Dedifferentiated amniotic fluid mesenchymal stem cell (primary cell): ENCODE data around the gene MAPT.
"Not testable (repeated sequence)": the region's sequence is repeated elsewhere in the genome, so short reads cannot be mapped to it uniquely, and the experiment has no call there.

Source experiments
- DNase-seq: peaks from one replicate; pipeline ENCODE4 v3.0.0-alpha.2; 2016; ENCODE audit errors: extremely low spot score

MAPT gene

DNA sequence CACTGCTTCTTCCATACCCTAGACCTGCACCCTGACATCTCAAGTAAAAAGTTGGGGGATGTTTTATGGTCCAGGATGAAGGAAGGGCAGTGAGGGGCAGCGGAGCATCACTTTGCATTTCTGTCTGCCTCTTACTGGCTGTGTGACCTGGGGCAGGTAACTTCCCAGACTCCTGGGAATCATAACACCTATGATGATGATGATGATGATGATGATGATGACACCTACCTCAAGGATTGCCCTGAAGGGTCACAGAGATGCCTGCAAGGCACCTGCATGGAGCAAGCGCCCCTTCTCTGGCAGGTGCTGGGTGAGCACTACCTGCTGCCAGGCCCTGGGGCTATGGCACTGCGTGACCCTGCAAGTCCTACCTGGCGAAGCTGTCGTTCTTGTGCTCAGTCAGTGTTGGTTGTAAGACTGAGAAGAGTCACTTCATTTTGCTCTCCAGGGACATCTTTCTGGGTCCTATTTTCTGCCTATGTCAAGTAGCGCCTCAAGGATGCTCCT, 58.5 kb downstream of the MAPT start:
- no peak for DNase-seq

DNA sequence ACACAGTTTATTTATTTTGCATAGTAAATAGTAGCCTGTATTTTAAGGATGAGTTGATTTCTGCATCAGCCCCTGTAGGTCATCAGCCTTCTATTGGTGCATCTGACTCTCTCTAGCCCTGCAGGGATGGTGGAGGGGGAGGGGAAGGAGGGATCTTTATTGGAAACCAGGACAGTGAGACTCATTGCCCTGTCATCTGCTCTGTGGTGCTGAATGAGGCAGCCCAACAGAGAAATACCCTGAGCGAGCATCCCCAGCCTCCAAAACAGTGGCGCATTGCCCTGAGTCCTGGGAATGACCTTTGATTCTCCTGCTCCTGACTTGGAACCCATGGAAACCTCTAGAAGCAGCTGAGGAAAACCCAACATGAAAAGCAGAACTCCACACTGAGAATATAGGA, 59.2 kb downstream of the MAPT start:
- no peak for DNase-seq

DNA sequence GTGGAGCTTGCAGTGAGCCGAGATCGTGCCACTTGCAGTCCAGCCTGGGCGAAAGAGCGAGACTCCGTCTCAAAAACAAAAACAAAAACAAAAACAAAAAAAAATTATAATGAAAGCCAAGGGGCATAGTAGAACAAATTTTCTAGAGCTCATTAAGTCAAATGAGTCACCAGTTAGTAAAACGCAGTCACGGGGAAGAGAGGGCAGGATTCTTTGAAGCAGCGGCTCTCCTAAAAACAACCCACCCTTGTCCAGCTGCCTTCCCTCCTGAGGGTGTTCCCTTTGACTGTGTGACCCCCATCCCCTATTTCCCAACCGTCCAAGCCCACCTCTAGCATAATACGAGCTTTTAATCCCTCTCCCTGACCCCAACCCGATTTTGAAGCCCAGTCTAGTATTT, 60.6 kb downstream of the MAPT start:
- no peak for DNase-seq

DNA sequence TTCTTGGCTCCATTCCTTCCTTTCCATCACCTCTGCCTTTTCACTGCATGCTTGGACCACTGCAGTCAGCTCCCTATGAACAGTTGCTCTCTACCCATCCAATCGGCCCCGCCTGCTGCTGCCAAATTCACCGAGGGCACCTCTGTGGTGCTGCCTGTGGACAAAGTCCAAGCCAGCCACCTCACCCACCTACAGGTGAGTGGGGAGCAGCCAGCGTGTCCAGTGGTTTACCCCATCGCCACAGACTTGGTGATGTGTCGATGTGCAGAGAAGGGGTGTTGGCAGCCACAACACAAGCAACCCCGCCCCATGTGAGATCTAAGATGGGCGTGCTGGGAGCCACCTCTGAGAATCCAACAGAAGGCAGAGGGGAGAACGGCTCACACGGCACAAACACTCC, 61.0 kb downstream of the MAPT start:
- no peak for DNase-seq

DNA sequence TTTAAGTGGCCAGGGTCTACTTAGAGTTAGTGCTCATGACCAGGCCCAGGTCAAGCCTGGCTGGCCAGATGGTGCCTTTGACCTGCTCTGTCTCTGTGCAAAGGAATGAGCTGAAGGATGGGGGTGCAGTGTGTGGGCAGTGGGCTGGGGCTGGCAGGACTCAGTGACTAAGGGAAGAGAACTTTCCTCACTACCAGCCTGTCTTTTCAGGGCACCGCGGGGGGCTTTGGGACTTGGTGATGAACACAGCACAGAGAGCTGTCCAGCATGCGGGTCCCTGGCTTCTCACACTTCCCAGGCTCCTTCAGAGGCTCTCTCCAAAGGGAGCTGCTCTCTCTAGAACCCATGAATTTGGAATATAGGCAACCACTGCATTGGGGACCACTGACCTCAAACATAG, 61.7 kb downstream of the MAPT start:
- DNase-seq = no peak

DNA sequence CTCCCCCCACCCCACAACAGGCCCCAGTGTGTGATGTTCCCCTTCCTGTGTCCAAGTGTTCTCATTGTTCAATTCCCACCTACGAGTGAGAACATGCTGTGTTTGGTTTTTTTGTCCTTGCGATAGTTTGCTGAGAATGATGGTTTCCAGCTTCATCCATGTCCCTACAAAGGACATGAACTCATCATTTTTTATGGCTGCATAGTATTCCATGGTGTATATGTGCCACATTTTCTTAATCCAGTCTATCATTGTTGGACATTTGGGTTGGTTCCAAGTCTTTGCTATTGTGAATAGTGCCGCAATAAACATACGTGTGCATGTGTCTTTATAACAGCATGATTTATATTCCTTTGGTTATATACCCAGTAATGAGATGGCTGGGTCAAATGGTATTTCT, 62.4 kb downstream of the MAPT start:
- not testable (repeated sequence) for DNase-seq

DNA sequence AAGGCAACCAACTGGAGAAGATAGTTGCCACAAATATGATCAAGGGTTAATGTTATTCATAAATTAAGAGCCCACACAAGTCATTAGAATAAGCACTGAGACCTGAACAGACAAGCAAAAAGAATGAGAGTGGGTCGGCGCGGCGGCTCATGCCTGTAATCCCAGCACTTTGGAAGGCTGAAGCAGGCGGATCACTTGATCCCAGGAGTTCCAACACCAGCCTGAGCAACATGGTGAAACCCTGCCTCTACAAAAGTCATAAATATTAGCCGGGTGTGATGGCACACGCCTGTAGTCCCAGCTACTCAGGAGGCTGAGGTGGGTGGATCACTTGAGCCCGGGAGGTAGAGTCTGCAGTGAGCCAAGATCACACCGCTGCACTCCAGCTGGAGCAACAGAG, 64.0 kb downstream of the MAPT start:
- no peak for DNase-seq

DNA sequence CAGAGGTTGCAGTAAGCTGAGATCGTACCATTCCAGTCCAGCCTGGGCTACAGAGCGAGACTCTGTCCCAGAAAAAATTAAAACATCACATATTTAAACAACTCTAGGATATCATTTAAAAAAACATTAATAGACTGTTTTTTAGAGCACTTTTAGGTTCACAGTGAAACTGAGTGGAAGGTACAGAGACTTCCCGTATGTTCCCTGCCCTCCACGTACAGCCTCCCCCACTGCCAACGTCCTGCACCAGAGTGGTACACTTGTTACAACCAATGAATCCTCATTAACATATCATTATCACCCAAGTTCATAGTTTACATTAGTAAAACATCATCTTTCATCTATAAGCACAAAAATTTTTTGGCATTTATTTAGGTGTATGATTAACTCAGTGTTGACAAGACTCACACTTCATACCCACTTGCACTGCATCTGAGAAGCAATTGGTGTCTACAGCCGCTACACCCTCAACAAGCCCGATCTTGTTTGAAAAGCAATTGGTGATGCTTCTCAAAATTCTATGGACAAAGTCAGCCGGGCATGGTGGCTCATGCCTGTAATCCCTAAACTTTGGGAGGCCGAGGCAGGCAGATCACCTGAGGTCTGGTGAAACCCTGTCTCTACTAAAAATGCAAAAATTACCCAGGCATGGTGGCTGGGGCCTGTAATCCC, 64.8 kb downstream of the MAPT start:
- DNase-seq = no peak

DNA sequence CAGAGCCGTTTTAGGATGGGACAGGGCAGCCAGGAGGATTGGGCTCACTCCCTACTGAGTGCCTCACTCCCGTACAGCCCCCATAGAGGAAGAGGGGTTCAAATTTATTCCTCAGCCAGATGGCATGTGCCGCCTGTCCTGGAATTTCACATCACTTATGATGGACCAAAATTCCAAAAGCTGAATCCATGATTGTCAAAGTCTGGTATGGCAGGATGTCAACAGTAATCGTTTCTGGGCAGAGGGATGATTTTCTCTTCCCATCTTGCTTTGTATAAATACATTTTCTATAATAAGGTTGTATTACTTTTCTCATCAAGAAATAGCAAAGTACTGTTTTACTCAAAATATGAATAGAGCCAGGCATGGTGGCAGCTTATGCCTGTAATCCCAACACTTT, 66.0 kb downstream of the MAPT start:
- no peak for DNase-seq

DNA sequence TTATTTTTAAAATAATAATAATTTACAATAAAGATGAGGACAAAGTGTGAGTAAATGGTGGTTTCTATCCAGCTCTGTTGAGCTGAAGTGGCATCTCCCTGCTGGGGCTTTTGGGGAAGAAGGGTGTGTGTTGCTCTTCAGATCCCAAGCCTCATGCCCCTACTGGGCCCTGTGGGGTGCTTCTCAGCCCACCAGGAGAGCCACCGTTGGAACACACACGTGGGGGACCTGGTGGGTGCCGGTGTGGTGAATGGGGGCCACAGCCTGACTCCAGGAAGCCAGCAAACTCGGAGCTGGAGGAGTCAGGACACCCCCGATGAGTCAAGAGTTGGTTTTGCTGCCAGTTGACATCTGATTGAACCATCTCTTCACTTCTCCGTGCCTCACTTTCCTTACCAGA, 66.9 kb downstream of the MAPT start:
- DNase-seq = no peak

DNA sequence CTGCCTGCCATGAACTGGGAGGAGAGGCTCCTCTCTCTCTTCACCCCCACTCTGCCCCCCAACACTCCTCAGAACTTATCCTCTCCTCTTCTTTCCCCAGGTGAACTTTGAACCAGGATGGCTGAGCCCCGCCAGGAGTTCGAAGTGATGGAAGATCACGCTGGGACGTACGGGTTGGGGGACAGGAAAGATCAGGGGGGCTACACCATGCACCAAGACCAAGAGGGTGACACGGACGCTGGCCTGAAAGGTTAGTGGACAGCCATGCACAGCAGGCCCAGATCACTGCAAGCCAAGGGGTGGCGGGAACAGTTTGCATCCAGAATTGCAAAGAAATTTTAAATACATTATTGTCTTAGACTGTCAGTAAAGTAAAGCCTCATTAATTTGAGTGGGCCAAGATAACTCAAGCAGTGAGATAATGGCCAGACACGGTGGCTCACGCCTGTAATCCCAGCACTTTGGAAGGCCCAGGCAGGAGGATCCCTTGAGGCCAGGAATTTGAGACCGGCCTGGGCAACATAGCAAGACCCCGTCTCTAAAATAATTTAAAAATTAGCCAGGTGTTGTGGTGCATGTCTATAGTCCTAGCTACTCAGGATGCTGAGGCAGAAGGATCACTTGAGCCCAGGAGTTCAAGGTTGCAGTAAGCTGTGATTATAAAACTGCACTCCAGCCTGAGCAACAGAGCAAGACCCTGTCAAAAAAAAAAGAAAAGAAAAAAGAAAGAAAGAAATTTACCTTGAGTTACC, 68.0 kb downstream of the MAPT start:
- no peak for DNase-seq

DNA sequence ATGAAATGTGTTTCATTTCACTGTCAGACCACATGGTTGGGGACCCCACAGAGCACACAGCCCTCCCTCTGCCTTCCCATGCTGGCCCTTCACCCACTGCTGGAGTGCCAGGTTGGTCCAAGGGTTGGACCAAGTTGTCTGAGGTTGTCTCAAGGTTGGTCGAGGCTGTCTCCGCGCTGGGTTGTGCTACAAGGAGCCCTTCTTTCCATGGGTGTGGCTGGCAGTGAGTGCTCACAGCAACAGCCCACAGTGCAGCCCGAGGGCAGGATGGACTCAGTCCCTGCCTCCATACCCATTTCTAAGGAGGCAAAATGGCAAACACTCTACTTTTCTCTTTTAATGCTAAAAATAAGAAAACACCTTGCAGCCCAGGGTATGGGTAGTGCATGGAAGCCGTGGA, 68.9 kb downstream of the MAPT start:
- no peak for DNase-seq

DNA sequence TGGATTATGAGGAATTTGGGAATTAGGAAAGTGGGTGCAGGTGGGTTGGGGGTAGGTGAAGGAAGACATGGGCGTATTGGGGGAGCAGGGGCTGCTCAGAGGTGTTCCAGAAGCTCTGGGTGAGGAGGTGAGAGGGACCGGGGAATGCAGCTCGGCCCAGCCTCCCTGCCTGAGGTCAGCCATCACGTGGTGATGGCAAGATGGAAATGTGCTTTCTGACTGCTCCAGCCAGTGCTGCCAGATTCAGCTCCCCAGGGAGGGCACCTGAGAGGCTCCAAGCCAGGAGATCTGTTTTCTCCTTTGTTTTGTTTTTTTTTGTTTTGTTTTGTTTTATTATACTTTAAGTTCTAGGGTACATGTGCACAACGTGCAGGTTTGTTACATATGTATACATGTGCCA, 69.5 kb downstream of the MAPT start:
- DNase-seq = no peak

DNA sequence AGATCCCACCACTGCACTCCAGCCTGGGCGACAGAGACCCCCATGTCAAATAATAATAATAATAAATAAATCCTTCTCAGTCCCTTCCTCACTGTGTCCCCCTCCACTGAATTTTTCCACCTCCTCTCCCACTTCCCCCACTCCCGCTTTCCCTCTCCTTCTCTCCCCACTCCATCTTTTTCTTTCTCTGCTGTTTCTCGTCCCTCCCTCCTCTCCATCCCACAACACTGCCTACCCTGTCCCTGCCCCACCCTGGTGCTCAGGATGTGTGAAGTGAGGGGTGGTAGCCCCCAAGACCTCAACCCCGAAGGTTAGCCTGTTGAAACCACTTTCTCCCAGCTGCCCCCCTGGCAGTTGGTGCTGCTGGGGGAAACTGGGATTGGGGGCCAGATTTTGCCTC, 70.3 kb downstream of the MAPT start:
- no peak for DNase-seq

DNA sequence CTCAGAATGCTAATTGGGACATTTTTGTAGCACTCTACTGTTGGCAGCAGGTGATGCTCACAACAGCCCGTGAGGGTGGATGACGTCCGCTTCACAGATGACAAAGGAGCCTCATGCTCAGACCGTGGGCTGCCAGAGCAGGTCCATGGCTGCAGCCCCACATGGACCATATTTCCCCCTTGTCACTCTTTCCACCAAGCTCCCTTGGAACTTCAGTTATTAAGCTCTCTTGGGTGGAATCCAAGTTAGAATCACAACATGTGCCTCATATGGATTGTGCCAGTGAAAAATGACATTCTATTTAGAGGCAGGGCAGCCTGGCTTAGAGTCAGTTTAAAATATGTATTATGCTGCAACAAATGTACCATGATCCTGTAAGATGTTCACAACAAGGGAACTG, 71.5 kb downstream of the MAPT start:
- no peak for DNase-seq

DNA sequence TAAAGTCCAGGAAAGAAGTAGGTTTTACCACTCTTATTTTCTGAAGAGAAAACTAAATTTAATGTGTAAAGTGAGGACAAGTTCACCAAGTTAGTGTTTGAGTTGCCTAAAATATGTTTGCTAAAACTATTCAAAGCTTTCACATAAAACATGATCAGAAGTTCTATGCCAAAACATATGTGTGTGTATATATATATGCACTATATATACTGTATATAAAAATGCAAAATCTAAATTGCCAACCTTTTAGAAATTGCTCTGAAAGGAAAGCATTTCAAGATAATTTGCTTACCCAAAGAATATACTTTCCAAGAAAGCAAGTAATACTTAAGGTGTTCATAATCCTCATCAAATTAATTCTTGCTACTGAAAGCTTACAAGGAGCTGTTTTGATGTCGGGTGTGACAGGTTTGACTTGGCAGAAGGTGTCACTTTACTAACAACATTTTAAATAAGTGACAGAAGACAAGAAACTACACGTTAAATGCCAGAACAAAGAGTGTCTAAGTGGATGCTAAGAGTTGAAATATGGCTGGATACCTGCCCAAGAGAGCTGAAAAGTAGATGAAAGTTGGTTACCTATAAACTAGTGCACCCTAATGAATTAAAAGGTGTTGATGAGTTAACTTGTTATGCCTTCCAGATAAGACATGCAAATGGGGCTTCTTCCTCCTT, 72.4 kb downstream of the MAPT start:
- no peak for DNase-seq

DNA sequence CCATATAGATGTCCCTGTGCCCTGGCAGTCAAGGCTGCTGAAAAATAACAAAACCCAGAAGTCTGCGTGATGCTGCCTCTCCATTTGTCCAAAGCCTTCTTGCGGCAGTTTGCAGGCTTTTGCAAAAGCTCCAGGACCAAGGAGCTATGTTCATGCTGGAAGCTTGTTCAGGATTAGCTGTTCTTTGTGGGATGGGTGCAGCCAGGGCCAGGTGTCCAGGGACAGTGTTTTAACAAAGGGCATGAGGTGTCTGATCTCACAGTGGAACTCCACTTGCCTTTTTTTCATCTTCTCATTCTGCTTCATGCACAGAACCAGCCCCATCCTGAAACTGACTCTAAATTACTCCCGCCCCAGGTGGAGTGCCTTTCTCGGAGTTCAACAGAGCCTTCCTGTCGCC, 73.0 kb downstream of the MAPT start:
- DNase-seq = no peak

DNA sequence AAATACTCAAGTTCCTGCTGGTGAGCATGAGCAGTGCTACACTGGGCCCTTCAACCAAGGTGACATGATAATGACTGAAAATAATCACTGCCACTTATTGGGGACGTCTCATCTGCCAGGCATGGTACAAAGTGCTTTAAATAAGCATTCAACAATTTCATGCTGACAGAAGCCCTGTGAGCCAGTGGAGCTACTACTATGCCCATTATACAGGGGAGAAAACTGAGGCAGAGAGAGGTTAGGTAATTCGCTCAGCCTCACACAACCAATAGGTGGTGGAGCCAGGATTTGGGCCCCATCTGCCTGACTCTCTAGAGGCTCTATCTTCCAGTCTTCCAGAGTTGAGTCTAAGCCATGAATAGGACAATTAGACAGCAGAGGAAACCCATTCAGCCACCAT, 74.4 kb downstream of the MAPT start:
- DNase-seq = no peak

DNA sequence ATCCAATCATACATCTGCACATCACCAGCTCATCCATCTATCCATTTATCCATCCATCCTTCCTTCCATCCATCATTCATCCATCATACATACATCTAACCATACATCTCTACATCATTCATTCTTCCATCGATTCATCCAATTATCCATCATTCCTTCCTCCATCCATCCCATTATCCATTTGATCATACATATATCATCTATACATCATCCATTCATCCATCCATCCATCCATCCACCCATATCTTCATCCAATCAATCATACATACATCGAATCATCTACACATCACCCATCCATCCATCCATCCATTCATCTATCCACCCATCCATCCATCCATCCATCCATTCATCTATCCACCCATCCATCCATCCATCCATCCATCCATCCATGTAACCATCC, 75.4 kb downstream of the MAPT start:
- no peak for DNase-seq

DNA sequence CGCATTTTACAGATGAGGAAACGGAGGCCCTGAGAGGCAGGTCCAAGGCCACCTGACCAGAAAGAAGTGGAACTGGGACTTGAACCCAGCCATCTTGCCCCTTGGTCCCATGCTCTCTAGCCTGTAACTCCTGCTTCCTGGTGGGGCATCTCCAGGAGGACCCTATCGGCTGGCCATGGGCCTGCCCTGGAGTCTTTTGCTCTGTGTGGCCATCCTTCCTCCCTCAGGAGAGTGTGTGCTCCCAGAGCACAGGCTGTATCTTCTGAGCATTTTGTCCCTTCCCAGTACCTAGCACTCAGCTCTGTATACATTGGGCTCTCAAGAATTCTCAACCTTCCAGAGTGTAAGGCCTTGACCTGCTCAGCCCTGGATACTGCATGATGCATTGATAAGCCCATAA, 76.3 kb downstream of the MAPT start:
- DNase-seq = no peak

DNA sequence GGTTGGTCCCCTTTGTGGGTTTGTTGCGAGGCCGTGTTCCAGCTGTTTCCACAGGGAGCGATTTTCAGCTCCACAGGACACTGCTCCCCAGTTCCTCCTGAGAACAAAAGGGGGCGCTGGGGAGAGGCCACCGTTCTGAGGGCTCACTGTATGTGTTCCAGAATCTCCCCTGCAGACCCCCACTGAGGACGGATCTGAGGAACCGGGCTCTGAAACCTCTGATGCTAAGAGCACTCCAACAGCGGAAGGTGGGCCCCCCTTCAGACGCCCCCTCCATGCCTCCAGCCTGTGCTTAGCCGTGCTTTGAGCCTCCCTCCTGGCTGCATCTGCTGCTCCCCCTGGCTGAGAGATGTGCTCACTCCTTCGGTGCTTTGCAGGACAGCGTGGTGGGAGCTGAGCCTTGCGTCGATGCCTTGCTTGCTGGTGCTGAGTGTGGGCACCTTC, 77.4 kb downstream of the MAPT start:
- DNase-seq = no peak

DNA sequence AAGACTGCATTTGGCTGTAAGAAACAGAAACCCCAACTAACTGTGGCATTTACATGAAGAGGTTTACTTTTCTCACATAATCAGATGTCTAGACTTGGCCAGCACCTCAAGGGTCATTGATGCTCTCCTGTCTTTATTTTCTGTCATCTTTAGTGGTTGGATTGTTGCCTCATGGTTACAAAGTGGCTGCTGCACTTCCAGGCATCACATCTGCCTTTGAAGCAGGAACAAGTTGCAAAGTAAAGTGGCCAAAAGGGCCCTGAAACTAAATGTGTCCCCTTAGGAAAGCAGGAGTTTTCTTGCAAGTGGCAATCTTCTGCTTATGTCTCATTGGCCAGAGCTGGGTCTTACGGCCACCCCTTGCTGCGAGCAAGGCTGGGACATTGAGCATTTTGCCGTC, 78.2 kb downstream of the MAPT start:
- no peak for DNase-seq
